Measurements from ENCODE around the gene NAP1L4.

DNA sequence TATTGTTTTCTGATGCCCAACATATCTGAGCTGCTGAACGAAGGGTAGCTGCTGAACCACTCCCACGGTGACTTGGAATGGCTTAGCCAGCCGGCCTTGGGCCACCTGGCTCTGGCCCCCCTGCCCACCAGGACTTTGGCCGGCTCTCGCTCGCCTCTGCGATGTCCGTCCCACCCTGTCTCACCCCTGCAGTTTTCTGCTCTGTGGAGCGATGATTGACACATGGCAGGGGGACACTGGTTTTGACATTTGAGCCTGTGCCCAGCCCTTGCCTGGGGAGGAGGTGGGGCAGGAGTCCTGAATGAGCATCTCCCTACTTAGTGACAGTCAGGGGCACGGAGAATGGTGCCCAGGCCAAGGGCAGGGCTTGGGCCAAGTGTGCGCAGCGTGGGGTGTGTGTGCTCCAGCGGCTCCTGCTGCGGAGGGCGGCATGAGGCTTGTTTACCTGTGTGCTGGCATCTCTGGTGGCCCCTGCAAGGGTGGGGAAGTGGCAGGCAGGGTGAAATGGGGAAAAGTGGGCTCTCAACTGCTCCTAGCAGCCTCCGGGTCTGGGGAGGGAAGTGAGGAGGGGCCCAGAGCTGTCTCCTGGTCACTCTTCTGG is 90.8 kb downstream of the NAP1L4 start:
- TF ChIP-seq, protein P1, sequence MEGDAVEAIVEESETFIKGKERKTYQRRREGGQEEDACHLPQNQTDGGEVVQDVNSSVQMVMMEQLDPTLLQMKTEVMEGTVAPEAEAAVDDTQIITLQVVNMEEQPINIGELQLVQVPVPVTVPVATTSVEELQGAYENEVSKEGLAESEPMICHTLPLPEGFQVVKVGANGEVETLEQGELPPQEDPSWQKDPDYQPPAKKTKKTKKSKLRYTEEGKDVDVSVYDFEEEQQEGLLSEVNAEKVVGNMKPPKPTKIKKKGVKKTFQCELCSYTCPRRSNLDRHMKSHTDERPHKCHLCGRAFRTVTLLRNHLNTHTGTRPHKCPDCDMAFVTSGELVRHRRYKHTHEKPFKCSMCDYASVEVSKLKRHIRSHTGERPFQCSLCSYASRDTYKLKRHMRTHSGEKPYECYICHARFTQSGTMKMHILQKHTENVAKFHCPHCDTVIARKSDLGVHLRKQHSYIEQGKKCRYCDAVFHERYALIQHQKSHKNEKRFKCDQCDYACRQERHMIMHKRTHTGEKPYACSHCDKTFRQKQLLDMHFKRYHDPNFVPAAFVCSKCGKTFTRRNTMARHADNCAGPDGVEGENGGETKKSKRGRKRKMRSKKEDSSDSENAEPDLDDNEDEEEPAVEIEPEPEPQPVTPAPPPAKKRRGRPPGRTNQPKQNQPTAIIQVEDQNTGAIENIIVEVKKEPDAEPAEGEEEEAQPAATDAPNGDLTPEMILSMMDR (IDR thresholded peaks at IDR 0.05) = no peak
- TF ChIP-seq, protein P2, sequence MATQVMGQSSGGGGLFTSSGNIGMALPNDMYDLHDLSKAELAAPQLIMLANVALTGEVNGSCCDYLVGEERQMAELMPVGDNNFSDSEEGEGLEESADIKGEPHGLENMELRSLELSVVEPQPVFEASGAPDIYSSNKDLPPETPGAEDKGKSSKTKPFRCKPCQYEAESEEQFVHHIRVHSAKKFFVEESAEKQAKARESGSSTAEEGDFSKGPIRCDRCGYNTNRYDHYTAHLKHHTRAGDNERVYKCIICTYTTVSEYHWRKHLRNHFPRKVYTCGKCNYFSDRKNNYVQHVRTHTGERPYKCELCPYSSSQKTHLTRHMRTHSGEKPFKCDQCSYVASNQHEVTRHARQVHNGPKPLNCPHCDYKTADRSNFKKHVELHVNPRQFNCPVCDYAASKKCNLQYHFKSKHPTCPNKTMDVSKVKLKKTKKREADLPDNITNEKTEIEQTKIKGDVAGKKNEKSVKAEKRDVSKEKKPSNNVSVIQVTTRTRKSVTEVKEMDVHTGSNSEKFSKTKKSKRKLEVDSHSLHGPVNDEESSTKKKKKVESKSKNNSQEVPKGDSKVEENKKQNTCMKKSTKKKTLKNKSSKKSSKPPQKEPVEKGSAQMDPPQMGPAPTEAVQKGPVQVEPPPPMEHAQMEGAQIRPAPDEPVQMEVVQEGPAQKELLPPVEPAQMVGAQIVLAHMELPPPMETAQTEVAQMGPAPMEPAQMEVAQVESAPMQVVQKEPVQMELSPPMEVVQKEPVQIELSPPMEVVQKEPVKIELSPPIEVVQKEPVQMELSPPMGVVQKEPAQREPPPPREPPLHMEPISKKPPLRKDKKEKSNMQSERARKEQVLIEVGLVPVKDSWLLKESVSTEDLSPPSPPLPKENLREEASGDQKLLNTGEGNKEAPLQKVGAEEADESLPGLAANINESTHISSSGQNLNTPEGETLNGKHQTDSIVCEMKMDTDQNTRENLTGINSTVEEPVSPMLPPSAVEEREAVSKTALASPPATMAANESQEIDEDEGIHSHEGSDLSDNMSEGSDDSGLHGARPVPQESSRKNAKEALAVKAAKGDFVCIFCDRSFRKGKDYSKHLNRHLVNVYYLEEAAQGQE (IDR thresholded peaks at IDR 0.05; ENCODE audit: insufficient read depth in 1 of 2, low read depth in 2 of 2, low read length in 1 of 2) = no peak
- TF ChIP-seq POLR2AphosphoS5 (IDR thresholded peaks at IDR 0.05; ENCODE audit: low read depth, low read length) (no peak), SIN3A (IDR thresholded peaks at IDR 0.05; ENCODE audit: borderline replicate concordance, insufficient read depth, low read depth, low read length) (no peak)

All from Panc1 (cell line).